Measurements from ENCODE around the gene PLCL2. TPM values are rescaled to one million over a fixed set of nuclear protein-coding genes. Genes with fewer than 3 reads are reported as not detected.

PLCL2 gene
- total RNA-seq, 1 experiment from 2014 or later, result 32.1 TPM

DNA sequence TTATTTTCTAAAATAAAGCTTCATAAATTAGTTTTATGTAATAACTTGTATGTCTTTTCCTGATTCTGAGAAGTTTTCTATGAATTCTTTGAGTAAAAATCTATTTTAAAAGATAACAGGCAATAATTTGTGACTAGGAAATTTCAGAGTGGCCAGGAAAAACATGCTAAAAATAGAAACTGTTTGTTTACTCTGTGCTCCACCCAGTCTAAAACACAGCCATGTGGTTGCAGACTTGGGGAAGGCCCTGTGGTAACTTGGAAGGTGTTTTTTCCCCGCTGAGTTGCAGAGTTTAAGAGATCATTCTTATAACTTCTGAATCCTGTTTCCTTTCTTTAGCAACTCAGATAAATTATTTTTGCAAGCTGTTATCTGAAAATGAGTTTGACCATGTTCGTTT is 21.9 kb downstream of the PLCL2 start:
- no peak overlapping the region for H2BK20ac ChIP-seq (ENCODE audit: low read depth, low read length, poor library complexity, severe bottlenecking)
- H3K4me3 Mint-ChIP-seq, result no peak overlapping the region

More for the DNA sequence above, 21.9 kb downstream of the PLCL2 start:
- H3K4ac ChIP-seq (ENCODE audit: low read depth, low read length), result no peak overlapping the region
- Mint-ChIP-seq H3K9me3 (no peaks in the 10 kb centered on the region), H3K27me3 (ENCODE audit: low read depth) (no peaks in the 10 kb centered on the region), H3K27ac (no peak overlapping the region), H3K36me3 (ENCODE audit: insufficient read depth in 1 of 3, low read depth in 3 of 3) (no peaks in the 10 kb centered on the region), H3K4me1 (peaks cover 50 to 61% of the 10 kb centered on the region in 2 experiments)
- no peak overlapping the region for H3K14ac ChIP-seq (ENCODE audit: insufficient read depth, low read length)
- H3K23ac ChIP-seq (ENCODE audit: insufficient read length, low read depth, low read length), result no peak overlapping the region
- H3K79me2 ChIP-seq (ENCODE audit: insufficient read depth, low read length), result 0 out of 2 replicates have a peak, but pooled peaks cover 2% of the 10 kb centered on the region
- H3K23me2 ChIP-seq (ENCODE audit: insufficient read length, low read depth, low read length, poor library complexity, severe bottlenecking), result no peaks in the 10 kb centered on the region
- H2AK5ac ChIP-seq (ENCODE audit: insufficient read length, low read length), result no peak overlapping the region
- H4K8ac ChIP-seq (replicated peaks; ENCODE audit: insufficient read length, low read depth, low read length), result no peak overlapping the region
- H2BK5ac ChIP-seq (ENCODE audit: insufficient read length, low read length), result no peak overlapping the region
- H3K18ac ChIP-seq (ENCODE audit: insufficient read length, low read depth, low read length), result no peak overlapping the region
- no peak overlapping the region for H2BK15ac ChIP-seq (ENCODE audit: low read depth, low read length)
- H4K5ac ChIP-seq (ENCODE audit: insufficient read length, low read depth, low read length), result no peak overlapping the region
- H2BK120ac ChIP-seq (ENCODE audit: low read depth, low read length, poor library complexity, severe bottlenecking), result no peak overlapping the region
- H2BK12ac ChIP-seq (ENCODE audit: insufficient read length, low read depth, low read length), result no peak overlapping the region
- WGBS (ENCODE audit: extremely low coverage, insufficient read length, low lambda C conversion rate), result no CpG with 5 or more reads among the region's 2 CpGs
- no peaks in the 10 kb centered on the region for H3K9me3 ChIP-seq (ENCODE audit: control insufficient read depth, low read depth, low read length)
- no peak overlapping the region for H3K27ac ChIP-seq (ENCODE audit: insufficient read length, low read depth, low read length)
- H3T11ph ChIP-seq (ENCODE audit: low read length), result no peak overlapping the region
- H3K56ac ChIP-seq (ENCODE audit: insufficient read length, low read depth, low read length), result no peak overlapping the region
- TF ChIP-seq, protein P1, sequence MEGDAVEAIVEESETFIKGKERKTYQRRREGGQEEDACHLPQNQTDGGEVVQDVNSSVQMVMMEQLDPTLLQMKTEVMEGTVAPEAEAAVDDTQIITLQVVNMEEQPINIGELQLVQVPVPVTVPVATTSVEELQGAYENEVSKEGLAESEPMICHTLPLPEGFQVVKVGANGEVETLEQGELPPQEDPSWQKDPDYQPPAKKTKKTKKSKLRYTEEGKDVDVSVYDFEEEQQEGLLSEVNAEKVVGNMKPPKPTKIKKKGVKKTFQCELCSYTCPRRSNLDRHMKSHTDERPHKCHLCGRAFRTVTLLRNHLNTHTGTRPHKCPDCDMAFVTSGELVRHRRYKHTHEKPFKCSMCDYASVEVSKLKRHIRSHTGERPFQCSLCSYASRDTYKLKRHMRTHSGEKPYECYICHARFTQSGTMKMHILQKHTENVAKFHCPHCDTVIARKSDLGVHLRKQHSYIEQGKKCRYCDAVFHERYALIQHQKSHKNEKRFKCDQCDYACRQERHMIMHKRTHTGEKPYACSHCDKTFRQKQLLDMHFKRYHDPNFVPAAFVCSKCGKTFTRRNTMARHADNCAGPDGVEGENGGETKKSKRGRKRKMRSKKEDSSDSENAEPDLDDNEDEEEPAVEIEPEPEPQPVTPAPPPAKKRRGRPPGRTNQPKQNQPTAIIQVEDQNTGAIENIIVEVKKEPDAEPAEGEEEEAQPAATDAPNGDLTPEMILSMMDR (conservative IDR thresholded peaks at IDR 0.05), result no peak
- no peaks in the 10 kb centered on the region for H4K20me1 ChIP-seq (ENCODE audit: control insufficient read depth, insufficient read depth, insufficient read length)
- no peak overlapping the region for H2AFZ ChIP-seq (ENCODE audit: low read length)
- no peak overlapping the region for H3K4me2 ChIP-seq (ENCODE audit: insufficient read depth, insufficient read length, low read length)
- H3K27me3 ChIP-seq (ENCODE audit: insufficient read depth, low read length), result no peaks in the 10 kb centered on the region
- DNase-seq, result no peak
- peaks cover 1% of the 10 kb centered on the region; the same call in 1 of the 2 replicates for H3K4me1 ChIP-seq (ENCODE audit: insufficient read depth, low read length)
- H4K91ac ChIP-seq (ENCODE audit: insufficient read length, low read depth, low read length), result no peak overlapping the region
- no peak overlapping the region for H3K9ac ChIP-seq (ENCODE audit: extremely low read depth, insufficient read length, low read length)
- no peaks in the 10 kb centered on the region for H3K79me1 ChIP-seq (ENCODE audit: insufficient read depth, low read depth, low read length, poor library complexity, severe bottlenecking)
